GM23338 (cell line): ENCODE data around the gene DNAJC12.

ENCODE experiments used
- CREB1 ChIP-seq: fragments of 250-450 bp; sonication (Bioruptor Pico); IDR thresholded peaks from 2 replicates; pipeline ENCODE4 v1.5.0; 2020; ENCODE audit warnings: low read depth, mild to moderate bottlenecking, moderate library complexity
- EZH2 ChIP-seq: fragments of 200-600 bp; sonication (generic); IDR thresholded peaks from one replicate; pipeline ENCODE4 v1.8.0; 2017; ENCODE audit warnings: antibody characterized with exemption, mild to moderate bottlenecking, low read depth; ENCODE audit not compliant: unreplicated experiment
- EZH2phosphoT487 ChIP-seq: fragments of 200-600 bp; sonication (generic); IDR thresholded peaks from one replicate; pipeline ENCODE4 v1.8.1; 2018; ENCODE audit warnings: antibody characterized with exemption; ENCODE audit not compliant: unreplicated experiment
- JUNB ChIP-seq: IDR thresholded peaks from one replicate; pipeline ENCODE4 v1.6.1; 2016; ENCODE audit warnings: antibody characterized with exemption; ENCODE audit not compliant: unreplicated experiment
- POLR2AphosphoS5 ChIP-seq: IDR thresholded peaks from 2 replicates; pipeline ENCODE4 v1.6.1; 2016; ENCODE audit warnings: antibody characterized with exemption, low read depth
- STAT1 ChIP-seq: IDR thresholded peaks from one replicate; pipeline ENCODE4 v1.6.1; 2016; ENCODE audit warnings: antibody characterized with exemption; ENCODE audit not compliant: unreplicated experiment
- ZNF331 ChIP-seq: fragments of 250-450 bp; sonication (Bioruptor Pico); IDR thresholded peaks from 2 replicates; pipeline ENCODE4 v1.5.0; 2020; ENCODE audit warnings: low read depth, mild to moderate bottlenecking, moderate library complexity
- TF ChIP-seq, protein P1 (sequence below): IDR thresholded peaks from one replicate; pipeline ENCODE4 v1.6.1; 2018; ENCODE audit warnings: antibody characterized with exemption; ENCODE audit not compliant: unreplicated experiment
- TF ChIP-seq, protein P2 (sequence below), 2 experiments: fragments of 200-600 bp in 1 of 2; sonication (generic) in 1 of 2; conservative IDR thresholded peaks; 2 replicates each; pipeline versions ENCODE4 v1.5.1 to v1.6.1; 2016 to 2017; ENCODE audit warnings: antibody characterized with exemption in 2 of 2, low read depth in 2 of 2, mild to moderate bottlenecking in 2 of 2, moderate library complexity in 1 of 2
- TF ChIP-seq, protein P3 (sequence below): IDR thresholded peaks from 2 replicates; pipeline ENCODE4 v1.6.1; 2016; ENCODE audit warnings: antibody characterized with exemption

DNA sequence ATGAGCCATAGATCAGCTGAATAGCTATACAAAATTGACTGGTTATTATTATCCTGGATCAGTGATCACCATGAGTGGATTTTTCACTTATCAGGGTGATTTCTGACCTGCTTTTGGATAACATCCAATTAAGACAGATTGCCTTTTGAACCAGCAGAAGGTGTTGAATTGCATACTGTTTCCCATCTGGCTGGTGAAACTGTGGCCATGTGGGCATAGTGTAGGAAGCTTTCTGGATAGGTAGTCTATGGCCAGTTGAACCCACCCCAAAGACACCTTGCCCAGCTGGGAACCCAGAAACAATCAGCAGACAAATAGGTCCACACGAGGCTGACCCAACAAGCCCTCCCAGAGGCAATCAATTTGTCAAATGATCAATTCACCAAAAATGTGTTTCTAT lies 29.3 kb downstream of the DNAJC12 start:
- TF ChIP-seq, protein P1, sequence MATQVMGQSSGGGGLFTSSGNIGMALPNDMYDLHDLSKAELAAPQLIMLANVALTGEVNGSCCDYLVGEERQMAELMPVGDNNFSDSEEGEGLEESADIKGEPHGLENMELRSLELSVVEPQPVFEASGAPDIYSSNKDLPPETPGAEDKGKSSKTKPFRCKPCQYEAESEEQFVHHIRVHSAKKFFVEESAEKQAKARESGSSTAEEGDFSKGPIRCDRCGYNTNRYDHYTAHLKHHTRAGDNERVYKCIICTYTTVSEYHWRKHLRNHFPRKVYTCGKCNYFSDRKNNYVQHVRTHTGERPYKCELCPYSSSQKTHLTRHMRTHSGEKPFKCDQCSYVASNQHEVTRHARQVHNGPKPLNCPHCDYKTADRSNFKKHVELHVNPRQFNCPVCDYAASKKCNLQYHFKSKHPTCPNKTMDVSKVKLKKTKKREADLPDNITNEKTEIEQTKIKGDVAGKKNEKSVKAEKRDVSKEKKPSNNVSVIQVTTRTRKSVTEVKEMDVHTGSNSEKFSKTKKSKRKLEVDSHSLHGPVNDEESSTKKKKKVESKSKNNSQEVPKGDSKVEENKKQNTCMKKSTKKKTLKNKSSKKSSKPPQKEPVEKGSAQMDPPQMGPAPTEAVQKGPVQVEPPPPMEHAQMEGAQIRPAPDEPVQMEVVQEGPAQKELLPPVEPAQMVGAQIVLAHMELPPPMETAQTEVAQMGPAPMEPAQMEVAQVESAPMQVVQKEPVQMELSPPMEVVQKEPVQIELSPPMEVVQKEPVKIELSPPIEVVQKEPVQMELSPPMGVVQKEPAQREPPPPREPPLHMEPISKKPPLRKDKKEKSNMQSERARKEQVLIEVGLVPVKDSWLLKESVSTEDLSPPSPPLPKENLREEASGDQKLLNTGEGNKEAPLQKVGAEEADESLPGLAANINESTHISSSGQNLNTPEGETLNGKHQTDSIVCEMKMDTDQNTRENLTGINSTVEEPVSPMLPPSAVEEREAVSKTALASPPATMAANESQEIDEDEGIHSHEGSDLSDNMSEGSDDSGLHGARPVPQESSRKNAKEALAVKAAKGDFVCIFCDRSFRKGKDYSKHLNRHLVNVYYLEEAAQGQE, result no peak
- no peak for TF ChIP-seq POLR2AphosphoS5
- TF ChIP-seq EZH2phosphoT487, result no peak
- TF ChIP-seq, protein P2, sequence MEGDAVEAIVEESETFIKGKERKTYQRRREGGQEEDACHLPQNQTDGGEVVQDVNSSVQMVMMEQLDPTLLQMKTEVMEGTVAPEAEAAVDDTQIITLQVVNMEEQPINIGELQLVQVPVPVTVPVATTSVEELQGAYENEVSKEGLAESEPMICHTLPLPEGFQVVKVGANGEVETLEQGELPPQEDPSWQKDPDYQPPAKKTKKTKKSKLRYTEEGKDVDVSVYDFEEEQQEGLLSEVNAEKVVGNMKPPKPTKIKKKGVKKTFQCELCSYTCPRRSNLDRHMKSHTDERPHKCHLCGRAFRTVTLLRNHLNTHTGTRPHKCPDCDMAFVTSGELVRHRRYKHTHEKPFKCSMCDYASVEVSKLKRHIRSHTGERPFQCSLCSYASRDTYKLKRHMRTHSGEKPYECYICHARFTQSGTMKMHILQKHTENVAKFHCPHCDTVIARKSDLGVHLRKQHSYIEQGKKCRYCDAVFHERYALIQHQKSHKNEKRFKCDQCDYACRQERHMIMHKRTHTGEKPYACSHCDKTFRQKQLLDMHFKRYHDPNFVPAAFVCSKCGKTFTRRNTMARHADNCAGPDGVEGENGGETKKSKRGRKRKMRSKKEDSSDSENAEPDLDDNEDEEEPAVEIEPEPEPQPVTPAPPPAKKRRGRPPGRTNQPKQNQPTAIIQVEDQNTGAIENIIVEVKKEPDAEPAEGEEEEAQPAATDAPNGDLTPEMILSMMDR (conservative IDR thresholded peaks at IDR 0.05; ENCODE audit: low read depth in 2 of 2), result no peak
- no peak for TF ChIP-seq EZH2
- TF ChIP-seq JUNB, result no peak
- no peak for TF ChIP-seq CREB1
- TF ChIP-seq, protein P3, sequence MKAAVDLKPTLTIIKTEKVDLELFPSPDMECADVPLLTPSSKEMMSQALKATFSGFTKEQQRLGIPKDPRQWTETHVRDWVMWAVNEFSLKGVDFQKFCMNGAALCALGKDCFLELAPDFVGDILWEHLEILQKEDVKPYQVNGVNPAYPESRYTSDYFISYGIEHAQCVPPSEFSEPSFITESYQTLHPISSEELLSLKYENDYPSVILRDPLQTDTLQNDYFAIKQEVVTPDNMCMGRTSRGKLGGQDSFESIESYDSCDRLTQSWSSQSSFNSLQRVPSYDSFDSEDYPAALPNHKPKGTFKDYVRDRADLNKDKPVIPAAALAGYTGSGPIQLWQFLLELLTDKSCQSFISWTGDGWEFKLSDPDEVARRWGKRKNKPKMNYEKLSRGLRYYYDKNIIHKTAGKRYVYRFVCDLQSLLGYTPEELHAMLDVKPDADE, result no peak
- TF ChIP-seq STAT1, result no peak
- no peak for TF ChIP-seq ZNF331 (CRISPR knock-in tag)
